Amygdala (tissue), 56 donors: ENCODE measurements around the gene ASTN2.
A peak's percentile ranks its signal among the peaks of the same experiment; 100 is the strongest.

ENCODE experiments used
- DNase-seq, 56 donors: peaks; one replicate each; lab custom pipeline; 2025; lab: John Stamatoyannopoulos, UW

The ASTN2 gene

DNA sequence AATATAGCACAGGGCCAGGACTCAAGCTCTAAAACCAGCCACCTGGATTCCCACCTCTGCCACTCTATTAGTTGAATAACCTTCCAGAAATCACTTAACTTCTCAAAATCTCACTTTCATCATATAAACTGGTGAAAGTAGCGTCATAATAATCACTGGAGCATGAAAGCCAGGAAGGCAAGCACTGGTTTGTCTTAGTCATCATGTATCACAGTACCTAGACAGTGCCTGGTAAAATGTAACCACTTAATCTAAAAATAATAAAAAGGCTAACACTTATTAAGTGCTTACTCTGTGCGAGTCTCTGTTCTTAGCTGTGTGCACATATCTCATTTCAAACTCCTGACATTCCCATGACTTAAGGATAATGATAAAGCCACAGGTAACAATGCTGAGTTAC is 109.4 kb downstream of the ASTN2 start:
- no peak for DNase-seq

DNA sequence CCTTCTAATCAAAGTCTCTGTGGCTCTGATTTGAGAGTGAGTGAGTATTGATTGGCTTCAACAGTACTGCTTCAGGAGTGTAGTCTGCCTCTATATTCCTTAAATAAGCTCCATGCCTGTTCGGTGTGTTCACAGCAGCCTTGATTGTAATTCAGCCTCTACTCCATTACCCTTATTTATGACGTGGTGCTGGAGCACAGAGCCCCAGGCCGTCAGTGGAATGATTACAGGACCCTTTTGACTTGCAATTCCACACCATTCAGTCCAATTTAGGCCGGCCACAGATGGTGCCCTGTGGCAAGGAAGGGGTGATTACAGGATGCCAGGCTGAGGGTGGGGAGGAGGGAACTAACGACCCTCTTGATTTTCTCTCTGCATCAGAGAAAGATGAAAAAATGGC is 110.3 kb downstream of the ASTN2 start:
- DNase-seq: no peak

DNA sequence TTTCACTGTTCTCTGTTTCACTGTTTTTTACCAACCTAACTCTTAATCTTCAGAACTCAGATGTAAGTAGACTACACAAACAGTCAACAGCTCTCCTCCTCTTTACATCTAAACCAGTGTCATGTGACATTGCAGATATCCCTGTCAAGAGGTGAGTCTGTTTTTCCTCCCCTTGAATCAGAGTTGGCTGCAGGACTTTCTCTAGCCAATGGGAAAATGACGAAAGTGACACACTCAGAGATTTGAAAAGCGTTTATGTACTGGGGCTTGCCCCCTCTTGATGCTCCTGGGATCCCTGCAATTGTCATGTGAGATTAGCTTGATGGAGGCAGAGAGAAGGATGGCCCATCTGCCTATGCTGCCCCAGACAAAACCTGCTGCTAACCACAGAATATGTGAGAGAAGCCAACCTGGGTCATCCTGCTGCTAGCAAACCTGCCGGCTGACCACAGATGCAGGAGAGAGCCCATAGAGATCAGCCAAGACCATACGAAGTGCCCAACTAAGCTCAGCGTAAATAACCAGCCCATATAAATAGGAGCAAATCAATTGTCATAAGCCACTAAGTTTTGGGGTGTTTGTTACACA is 111.1 kb downstream of the ASTN2 start:
- no peak for DNase-seq

DNA sequence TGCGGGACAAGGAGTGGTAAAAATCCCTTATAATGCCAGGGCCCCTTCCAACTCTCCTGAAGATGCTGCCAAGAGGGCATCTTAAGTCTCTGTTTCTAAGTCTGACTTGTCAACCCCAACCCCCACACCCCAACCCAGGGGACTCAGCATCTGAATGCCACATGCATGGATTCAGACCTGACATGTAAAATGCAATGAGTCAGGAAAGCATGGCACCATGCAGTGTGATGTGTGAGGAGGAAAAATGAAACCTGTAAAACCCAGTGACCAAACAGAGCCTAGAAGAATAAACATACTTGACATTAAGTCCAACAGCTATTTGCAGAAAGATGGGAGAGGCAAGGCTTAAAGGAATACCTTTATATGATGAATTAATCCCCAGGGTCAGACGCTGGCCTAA is 112.4 kb downstream of the ASTN2 start:
- DNase-seq: no peak

DNA sequence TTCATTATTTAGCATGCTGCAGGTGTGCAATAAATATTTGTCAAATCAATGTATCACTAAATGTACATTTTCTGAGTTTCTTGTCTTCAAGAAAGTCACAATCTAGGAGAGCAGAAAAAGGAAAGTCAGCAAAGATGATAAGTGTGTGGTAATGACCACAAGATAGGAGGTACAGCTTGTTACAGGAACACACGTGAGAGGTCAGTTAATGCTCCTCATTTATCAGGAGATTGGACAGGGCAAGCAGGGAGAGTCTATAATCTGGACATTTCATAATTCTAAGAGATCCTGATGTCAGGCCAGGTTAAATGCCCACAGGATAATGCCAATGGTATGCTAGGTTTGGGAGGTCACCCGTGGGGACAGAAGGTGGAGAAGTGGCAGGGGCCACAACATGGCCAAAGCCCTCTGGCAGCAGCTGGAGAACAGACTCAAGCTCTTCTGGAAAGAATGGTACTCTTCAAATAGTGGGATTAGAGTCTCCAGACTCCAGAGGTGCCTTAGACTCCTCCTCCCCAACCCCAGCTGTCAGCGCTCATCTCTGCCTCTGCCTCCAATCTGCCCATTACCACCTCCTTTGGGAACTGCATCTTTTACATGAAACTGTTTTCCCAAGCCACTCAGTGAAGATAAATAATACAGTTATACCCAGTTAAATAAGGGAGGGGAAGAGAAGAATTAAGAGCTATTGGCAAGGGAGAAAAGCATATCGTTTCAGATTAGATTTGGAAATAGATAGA is 114.3 kb downstream of the ASTN2 start:
- DNase-seq: no peak

DNA sequence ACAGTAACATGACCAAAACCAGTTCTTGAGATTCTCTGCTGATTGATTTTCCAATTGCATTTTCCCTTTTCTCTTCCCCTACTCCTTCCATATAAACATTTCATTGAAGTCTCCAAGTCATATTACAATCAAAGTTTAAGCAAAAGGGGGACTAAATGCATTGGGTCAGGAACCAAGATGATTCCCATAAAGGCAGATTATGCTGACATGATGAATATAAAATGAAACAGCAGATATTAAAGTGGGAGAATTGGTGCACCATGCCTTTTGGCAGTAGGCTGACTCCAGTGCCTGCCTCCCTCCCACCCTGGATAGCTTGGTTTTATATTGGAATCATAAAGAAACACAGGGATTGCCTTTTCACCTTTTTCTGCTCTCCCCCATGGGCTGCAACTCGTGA is 118.4 kb downstream of the ASTN2 start:
- DNase-seq: no peak

DNA sequence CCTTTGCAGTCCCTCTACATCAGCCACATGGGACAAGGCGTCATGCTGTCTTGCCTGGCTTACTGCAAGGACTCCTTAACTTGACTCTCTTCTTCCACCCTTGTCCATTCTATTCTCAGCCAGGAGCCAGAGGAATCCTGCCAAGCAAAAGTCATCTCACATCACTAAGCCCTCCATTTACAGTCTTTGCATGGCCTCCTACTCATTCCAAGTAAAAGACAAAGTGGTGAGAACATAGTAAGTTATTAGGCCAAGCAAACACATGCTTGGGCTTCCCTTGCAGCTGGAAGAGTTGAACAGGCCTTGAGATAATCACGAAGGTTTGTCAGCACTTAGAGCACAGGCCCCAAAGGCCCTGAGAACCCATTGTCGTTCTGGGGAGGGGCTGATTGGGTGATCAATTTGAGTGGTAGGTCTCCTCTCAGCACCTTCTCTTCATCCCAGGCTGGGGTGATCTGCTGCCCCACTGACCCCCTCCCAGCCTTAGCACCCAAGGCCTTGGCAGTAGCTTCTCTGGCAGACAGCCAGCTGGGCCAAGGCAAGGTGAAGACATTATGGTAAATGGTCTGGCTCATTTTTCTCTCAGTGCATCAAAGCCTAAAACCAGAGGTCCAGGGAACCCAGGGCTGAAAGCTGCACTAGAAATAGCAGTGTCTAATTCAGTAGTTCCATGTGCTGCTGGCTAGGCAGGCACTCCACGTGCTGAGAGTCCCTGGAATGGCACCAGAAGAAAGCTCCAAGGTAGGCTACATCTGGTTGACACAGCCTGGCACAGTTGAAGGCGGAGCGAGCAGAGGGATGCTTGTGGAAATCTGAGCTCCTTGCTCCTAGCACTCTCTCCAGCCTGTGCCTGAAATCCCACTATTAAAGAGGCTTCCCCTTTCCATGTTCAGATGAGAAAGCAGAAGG is 121.4 kb downstream of the ASTN2 start:
- DNase-seq: peak in 1 of 56 donors; percentile 22

DNA sequence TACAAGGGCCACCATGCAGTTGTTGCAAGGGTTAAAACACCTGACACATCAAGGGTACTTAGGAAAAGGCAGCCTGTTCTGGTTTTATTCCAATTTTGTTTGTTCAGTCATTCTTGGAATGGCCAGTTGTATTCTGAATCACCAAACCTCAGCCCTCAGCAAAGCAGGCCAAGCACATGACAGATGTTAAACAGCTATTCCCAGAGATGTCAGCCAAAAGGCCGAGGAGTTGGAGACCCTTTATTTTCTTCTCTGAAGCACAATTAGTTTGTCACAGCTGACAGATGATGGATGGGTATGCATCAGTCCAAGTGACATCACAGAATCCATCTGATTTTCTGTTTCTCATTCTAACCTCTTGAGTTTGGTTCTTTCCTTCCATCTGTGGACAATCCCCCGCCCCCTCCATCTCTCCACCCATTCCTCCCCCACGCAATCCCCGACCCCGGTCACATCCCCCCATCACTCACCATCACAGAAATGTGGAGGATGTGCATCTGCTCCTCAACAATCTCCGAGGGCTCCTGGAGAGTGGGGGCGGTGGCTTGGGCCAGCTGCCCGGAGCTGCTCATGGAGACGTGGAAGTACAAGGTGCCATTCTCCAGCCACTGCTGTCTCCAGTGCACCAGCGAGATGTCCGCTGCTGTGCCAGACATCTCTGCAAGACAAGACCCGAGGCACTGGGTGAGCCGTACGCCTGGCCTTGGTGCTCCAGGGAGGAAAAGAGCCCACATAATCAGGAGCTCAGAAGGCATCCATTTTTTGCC is 123.8 kb downstream of the ASTN2 start:
- DNase-seq: no peak

DNA sequence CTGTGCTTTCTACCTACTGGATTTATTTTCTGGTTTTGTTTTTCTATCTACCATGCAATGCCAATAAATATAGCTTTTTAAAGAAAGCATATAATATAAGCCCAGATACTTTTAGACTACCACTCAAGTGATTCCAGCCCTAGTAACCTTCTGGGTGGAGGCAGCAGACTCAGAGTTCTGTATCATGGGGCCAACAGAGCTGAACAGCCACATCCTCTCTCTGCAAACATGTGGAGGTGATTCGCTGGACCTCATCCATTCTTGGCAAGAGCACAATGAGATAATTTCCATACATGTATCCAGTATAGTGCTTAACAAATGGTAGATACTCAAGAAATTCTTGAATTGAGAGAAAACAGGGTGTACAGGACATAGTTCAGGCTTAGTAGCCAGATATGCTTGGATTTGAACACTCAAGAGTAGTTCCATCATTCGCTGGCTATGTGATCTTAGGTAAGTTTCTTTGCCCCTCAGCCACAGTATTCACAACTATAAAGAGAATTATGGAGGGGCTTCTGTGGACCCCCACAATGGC is 124.5 kb downstream of the ASTN2 start:
- no peak for DNase-seq

DNA sequence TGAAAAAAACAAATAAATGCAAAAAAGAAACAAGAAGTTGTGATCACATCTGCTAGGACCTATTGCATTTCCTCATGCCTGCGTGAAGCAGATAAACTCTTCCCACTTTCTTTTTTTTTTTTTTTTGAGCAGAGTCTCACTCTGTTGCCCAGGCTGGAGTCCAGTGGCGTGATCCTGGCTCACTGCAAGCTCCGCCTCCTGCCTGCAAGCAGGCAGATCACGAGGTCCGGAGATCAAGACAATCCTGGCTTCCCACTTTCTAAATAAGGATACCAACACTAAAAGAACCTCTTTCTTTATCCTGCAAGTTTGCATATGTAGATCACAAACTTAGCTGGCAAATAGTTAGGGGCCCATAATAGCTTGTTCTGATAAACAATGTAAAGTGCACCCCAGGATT is 128.6 kb downstream of the ASTN2 start:
- peak in 2 of 56 donors; percentile 3 to 5 for DNase-seq

DNA sequence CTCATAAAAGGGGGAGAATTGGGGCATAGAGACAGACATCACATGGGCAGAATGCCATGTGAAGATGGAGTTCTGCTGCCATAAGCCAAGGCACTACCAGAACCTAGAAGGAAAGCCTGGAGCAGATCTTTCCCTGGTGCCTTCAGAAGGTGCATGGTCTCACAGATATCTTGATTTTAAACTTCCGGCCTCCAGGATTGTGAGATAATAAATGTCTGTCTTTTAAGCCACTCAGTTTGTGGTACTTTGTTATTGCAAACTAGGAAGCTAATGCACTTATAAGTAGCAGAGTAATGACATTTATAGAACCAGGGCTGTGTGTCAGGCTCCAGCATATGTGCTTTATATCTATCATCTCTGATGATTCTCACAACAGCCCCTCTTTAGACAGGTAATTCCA is 130.4 kb downstream of the ASTN2 start:
- DNase-seq: no peak

DNA sequence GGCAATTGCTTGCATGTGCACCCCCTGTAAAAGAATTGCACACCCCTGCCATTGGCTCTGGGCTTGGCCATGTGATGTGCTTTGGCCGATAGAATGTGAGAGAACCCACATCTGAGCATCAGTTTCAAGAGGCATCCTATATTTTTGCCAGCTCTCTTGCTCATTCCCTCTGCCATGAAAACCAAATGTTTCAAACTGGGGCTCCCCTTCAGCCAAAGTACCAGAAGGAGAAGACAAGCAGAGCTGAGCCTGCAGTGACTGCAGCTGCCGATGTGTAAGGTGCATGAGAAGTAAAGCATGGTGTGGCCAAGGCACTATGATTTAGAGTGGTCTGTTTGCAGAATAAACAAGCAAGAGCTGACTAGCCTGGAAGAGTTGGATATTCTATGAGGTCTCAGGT is 132.3 kb downstream of the ASTN2 start:
- no peak for DNase-seq

DNA sequence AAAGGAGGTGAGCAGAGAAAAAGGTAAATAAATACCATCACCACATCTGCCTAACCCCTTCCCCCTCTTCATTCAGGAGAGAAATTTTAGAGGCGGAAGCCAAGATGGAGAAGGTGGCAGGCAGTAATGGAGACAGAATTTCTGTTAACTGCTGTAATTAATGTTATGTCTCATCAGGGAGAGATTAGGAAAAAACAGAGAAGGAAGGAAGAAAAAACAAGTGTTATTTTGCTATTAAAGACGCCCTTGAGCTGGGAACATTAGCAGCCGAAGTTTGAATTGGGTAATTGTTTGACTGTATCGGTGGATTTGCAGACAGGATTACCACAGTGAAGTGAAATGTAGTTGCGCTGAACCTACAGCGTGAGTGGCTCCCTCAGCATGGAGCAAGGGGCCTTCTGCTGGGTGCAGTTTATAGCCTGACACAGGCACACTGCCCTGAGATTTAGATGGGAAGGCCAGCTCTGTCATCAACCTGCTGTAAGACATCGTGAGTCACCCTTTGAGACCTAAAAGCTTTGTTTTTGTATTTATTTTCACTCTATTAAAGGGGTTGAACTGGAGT is 136.3 kb downstream of the ASTN2 start:
- DNase-seq: peak in 1 of 56 donors; percentile 10

DNA sequence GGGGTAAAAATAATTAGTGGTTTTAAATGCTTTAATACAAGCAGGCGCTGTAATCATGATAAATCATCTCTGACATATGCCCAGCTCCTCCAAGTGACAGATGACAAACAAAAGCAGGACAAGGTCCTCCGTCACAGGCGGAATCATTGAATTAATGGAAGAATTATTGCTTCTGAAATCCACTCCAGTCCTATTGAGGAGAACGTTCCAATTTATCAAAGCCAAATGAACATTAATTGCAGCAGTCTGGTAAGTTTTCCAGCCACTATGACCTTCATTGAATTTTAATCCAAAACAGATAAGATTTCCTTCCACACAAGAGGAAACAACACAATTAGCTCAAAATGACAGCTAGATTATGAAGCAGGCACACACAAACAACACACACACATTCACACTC is 136.8 kb downstream of the ASTN2 start:
- DNase-seq: no peak

DNA sequence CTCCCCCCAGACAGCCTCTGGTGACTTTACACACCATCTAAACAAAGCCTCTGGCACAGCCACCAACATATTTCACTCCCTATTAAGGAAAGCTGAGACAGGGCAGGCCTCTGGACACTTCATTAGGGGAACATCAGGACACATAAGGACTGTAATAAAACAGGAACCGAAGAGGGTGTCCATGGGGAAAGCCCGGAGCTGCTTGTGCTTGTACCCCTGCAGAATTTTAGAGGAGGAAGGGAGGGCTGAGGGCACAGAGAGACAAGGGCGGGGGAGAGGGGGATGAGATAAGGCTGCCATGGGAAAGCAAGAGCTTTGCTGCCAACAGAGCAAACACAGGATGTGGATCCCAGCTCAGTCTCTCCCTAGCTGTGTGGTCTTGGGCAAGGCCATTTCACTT is 138.4 kb downstream of the ASTN2 start:
- DNase-seq: no peak

DNA sequence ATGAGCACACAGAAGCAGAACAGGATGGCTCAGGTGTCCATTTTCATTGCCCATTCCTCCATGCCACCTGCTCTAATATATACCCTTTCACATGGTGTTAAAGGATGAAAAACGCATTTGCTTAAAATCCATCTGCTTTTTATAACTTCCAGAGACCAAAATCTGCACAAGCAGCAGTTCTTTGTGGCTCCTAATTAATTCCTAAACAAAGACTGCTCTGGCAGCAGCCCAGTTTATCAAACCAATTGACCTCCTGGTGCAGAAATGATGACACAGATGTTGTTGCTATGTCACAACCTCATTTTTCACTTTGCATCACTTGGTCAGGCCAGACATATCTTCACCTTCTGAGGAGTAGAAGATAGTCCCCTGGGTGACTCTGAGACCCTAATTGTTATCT is 141.2 kb downstream of the ASTN2 start:
- DNase-seq: no peak

DNA sequence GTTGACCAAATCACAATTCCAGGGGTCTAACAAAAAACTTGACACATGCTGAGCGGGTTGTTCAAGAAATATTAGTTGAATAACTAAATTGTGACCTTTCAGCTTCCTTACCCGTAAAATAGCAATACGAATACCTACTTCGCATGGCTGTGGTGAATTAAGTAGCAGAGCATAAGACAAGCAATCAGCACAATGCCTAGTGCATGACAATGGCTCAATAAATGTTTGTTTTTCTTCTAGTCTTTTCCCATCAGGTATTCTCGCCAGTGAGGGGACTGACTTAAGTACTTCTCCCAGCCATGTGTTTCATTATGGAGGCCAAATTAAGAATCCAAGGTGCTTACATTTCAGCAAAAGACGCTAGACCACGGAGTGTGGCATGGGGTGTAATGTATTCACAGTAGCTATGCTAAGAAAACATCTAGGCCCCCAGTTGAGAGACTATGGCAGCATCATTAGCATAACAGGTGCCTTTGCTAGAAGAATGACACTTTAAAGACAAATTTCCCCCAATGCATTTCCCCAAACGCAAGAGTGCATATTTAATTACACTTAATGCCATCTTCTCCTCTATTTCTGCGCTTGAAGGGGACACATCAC is 145.9 kb downstream of the ASTN2 start:
- DNase-seq: no peak

DNA sequence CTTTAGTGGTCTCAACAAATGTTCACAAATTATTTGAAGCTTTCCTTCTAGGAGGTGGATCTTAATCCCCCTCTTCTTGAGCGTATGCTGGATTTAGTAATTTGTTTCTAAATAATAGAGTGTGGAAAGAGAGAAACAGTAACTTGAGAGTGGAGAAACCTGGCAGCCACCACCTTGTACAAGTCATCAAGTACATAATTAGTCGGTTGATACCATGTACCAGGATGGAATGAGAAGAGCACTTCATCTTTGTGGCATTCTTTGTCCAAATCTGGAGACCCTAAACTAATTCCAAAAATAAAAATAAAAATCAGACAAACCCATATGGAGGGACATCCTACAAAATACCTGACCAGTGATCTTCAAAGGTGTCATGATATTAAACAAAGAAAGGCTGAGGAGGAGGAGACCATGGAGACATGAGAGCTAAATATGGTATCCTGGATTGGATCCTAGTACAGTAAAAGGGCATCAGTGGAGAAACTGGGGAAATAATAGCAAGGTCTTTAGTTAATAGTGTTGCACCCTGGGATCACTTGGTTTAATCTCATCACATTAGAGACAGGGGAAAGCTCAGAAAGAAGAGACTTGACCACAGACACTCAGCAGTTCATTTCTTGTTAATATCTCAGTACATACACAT is 147.9 kb downstream of the ASTN2 start:
- no peak for DNase-seq

DNA sequence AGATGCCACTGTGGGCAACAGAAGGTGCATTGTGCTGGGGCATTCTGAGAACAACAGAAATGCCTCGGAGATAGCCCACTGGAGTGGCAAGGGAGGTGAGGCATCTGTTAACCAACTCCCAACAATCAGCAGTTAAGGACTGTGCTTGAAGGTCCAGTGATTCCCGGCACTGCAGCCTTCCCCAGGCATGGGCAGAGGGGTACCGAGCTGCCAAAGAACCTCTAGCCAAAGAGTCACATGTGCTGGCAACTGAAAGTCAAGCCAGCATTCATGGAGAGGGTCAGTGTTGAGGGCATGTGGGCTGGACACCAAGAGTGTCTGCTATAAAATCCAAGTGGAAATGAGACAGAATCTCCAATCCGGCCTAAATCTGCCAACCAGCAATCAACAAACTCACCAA is 149.6 kb downstream of the ASTN2 start:
- peak in 32 of 56 donors; percentile 3 to 71 (median 30) for DNase-seq
